ENCODE data around the gene SMIM36. TPM values are rescaled to one million over a fixed set of nuclear protein-coding genes. Genes with fewer than 3 reads are reported as not detected.
"Not testable (repeated sequence)": the region's sequence is repeated elsewhere in the genome, so short reads cannot be mapped to it uniquely, and the experiment has no call there.

SMIM36 gene
- total RNA-seq, 4 donors from 2014 or later: not detected

GRCh38 chr17:55530064-55530463 is 18.8 kb upstream of the SMIM36 start:
- Histone ChIP-seq H3K27me3 (no peaks in the 10 kb centered on the region), H3K4me3 (no peak overlapping the region), H3K27ac (no peak overlapping the region), H3K36me3 (no peaks in the 10 kb centered on the region), H3K9me3 (no peaks in the 10 kb centered on the region), H3K4me1 (no peaks in the 10 kb centered on the region)
- TF ChIP-seq POLR2A (IDR thresholded peaks at IDR 0.05): no peak
- TF ChIP-seq, protein P1, sequence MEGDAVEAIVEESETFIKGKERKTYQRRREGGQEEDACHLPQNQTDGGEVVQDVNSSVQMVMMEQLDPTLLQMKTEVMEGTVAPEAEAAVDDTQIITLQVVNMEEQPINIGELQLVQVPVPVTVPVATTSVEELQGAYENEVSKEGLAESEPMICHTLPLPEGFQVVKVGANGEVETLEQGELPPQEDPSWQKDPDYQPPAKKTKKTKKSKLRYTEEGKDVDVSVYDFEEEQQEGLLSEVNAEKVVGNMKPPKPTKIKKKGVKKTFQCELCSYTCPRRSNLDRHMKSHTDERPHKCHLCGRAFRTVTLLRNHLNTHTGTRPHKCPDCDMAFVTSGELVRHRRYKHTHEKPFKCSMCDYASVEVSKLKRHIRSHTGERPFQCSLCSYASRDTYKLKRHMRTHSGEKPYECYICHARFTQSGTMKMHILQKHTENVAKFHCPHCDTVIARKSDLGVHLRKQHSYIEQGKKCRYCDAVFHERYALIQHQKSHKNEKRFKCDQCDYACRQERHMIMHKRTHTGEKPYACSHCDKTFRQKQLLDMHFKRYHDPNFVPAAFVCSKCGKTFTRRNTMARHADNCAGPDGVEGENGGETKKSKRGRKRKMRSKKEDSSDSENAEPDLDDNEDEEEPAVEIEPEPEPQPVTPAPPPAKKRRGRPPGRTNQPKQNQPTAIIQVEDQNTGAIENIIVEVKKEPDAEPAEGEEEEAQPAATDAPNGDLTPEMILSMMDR (IDR thresholded peaks at IDR 0.05 in 4 of 5, conservative IDR thresholded peaks at IDR 0.05 in 1 of 5): no peak
- ATAC-seq: no peak
- in situ Hi-C loops (cut with MboI; ENCODE audit: low sequenced_read_pairs in 4 of 4) (loop anchor here in 2 of 4 donors (25.0 kb wide), 2 partner anchors 107 to 782 kb away; no protein-coding TSS in a partner anchor), intact Hi-C loops (cut with DNase I; ENCODE audit: low total_unique reads) (no loop called here)
- DNase-seq: no peak

DNA sequence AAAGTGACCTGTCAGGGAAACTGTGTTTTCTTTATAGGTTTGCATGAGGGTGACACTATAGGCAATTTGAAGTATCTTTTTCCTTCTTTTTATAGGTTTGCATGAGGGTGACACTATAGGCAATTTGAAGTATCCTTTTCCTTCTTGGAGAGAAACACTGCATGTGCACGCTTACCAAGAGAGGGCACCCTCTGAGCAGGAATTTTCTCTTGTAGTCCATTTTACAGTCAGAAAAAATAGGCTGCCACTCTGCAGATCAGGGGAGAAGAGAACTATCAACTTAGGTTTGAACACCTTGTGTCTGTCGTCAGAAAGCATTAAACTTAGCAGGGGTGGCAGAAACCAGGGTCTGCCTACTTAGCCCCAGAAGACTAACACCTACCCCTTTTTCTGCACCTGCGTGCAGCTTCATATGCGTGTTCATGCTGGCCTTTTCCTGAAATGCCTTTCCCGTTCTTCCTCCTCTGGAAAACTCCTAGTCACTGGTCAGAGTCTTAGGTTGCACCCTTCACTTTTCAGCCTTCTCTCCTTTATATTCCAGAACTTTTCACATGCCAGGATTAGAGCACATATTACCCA is 16.4 kb upstream of the SMIM36 start:
- no peak overlapping the region for H3K27ac ChIP-seq
- no peaks in the 10 kb centered on the region for H3K36me3 ChIP-seq
- ATAC-seq (peak; percentile 57 to 66), DNase-seq (peak; percentile 18 to 24)
- no peaks in the 10 kb centered on the region for H3K9me3 ChIP-seq
- intact Hi-C loops (cut with DNase I; ENCODE audit: low total_unique reads) (loop anchor here (5.0 to 10.0 kb wide), 2 partner anchors 75 to 1187 kb away; no protein-coding TSS in a partner anchor), in situ Hi-C loops (cut with MboI; ENCODE audit: low sequenced_read_pairs in 4 of 4) (loop anchor here (5.0 to 25.0 kb wide), 7 partner anchors 75 to 785 kb away; no protein-coding TSS in a partner anchor)
- no peaks in the 10 kb centered on the region for H3K27me3 ChIP-seq
- TF ChIP-seq, protein P1 (IDR thresholded peaks at IDR 0.05 in 4 of 5, conservative IDR thresholded peaks at IDR 0.05 in 1 of 5): peak; percentile 15 to 56 (median 51)
- TF ChIP-seq POLR2A (IDR thresholded peaks at IDR 0.05): no peak
- no peak overlapping the region for H3K4me3 ChIP-seq
- no peaks in the 10 kb centered on the region for H3K4me1 ChIP-seq

- ATAC-seq (no peak), DNase-seq (no peak)
- H3K36me3 ChIP-seq: no peaks in the 10 kb centered on the region
- intact Hi-C loops (cut with DNase I; ENCODE audit: low total_unique reads): loop anchor here (5.0 to 10.0 kb wide), 2 partner anchors 78 to 1190 kb away; no protein-coding TSS in a partner anchor
- no peak overlapping the region for H3K4me3 ChIP-seq
- in situ Hi-C loops (cut with MboI; ENCODE audit: low sequenced_read_pairs in 4 of 4): loop anchor here (5.0 to 25.0 kb wide), 8 partner anchors 78 to 788 kb away; no protein-coding TSS in a partner anchor
- H3K4me1 ChIP-seq: no peaks in the 10 kb centered on the region
- no peaks in the 10 kb centered on the region for H3K9me3 ChIP-seq
- TF ChIP-seq, protein P1 (IDR thresholded peaks at IDR 0.05 in 4 of 5, conservative IDR thresholded peaks at IDR 0.05 in 1 of 5): no peak
- TF ChIP-seq POLR2A (IDR thresholded peaks at IDR 0.05): no peak
- no peak overlapping the region for H3K27ac ChIP-seq
- no peaks in the 10 kb centered on the region for H3K27me3 ChIP-seq
Measured at GRCh38 chr17:55524440-55525220, 13.4 kb upstream of the SMIM36 start.

DNA sequence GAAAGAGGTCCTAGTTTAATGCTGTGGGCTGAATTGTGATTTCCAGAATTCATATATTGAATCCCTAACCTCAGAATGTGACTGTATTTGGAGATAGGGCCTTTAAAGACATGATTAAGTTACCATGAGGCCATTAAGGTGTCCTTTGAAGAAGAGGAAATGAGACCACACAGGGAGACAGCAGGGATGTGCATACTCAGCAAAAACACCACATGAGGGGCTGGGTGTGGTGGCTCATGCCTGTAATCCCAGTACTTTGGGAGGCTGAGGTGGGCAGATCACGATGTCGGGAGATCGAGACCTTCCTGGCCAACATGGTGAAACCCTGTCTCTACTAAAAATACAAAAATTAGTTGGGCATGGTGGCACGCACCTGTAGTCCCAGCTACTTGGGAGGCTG is 11.8 kb upstream of the SMIM36 start:
- intact Hi-C loops (cut with DNase I; ENCODE audit: low total_unique reads) (loop anchor here (2.0 to 10.0 kb wide), 2 partner anchors 192 to 1192 kb away; no protein-coding TSS in a partner anchor), in situ Hi-C loops (cut with MboI; ENCODE audit: low sequenced_read_pairs in 4 of 4) (loop anchor here in 2 of 4 donors (5.0 to 25.0 kb wide), 2 partner anchors 244 to 536 kb away; no protein-coding TSS in a partner anchor)
- not testable (repeated sequence) for H3K36me3 ChIP-seq, H3K4me3 ChIP-seq, DNase-seq, H3K27me3 ChIP-seq, H3K4me1 ChIP-seq, H3K9me3 ChIP-seq, H3K27ac ChIP-seq, ATAC-seq

DNA sequence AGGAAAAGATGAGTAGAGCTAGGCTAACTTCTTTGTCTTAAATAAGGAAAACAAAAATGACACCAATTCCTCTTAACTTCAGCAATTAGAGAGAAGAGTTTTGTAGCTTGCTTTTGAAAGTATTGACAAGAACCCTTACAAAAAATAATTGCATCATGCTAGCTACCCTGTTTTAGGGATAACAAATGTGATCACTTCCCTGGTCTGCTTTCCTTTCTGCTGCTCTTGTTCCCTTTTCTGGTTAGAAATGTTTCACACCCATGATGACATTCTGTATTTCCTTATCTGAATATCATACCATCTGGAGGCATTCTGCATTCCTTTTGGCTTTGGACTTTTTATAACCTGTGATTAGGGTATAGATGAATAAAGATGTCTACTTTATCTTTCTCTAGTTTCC is 9.9 kb upstream of the SMIM36 start:
- H3K27me3 ChIP-seq: no peaks in the 10 kb centered on the region
- intact Hi-C loops (cut with DNase I; ENCODE audit: low total_unique reads): loop anchor here (10.0 kb wide), 1 partner anchor 1194 kb away; no protein-coding TSS in a partner anchor
- no peaks in the 10 kb centered on the region for H3K36me3 ChIP-seq
- H3K9me3 ChIP-seq: no peaks in the 10 kb centered on the region
- ATAC-seq (no peak), DNase-seq (no peak)
- TF ChIP-seq POLR2A (IDR thresholded peaks at IDR 0.05): no peak
- TF ChIP-seq, protein P1 (IDR thresholded peaks at IDR 0.05 in 4 of 5, conservative IDR thresholded peaks at IDR 0.05 in 1 of 5): no peak
- no peak overlapping the region for H3K27ac ChIP-seq
- no peaks in the 10 kb centered on the region for H3K4me1 ChIP-seq
- in situ Hi-C loops (cut with MboI; ENCODE audit: low sequenced_read_pairs in 4 of 4): loop anchor here in 2 of 4 donors (5.0 to 25.0 kb wide), 2 partner anchors 246 to 534 kb away; no protein-coding TSS in a partner anchor
- H3K4me3 ChIP-seq: no peak overlapping the region
